HEK293T (cell line): ENCODE data around the gene BUB3.

ENCODE experiments used
- ELF4 ChIP-seq: fragments of 450-650 bp; IDR thresholded peaks from 2 replicates; pipeline ENCODE4 v1.6.1; 2017; ENCODE audit warnings: antibody characterized with exemption
- HDGF ChIP-seq: fragments of 450-650 bp; IDR thresholded peaks from 2 replicates; pipeline ENCODE4 v1.6.1; 2017; ENCODE audit warnings: antibody characterized with exemption, borderline replicate concordance
- PKNOX1 ChIP-seq: fragments of 450-650 bp; IDR thresholded peaks from 2 replicates; pipeline ENCODE4 v1.6.1; 2016
- SUZ12 ChIP-seq: fragments of 450-650 bp; IDR thresholded peaks from 2 replicates; pipeline ENCODE4 v1.6.1; 2016; ENCODE audit warnings: mild to moderate bottlenecking
- TARDBP ChIP-seq: fragments of 450-650 bp; IDR thresholded peaks from 2 replicates; pipeline ENCODE4 v1.6.1; 2016

- TF ChIP-seq TARDBP (no peak), HDGF (no peak), ELF4 (no peak), SUZ12 (no peak), PKNOX1 (no peak)
Observed at GRCh38 chr10:123160311-123160980, 6.2 kb downstream of the BUB3 start.
